Natural killer cell (primary cell): ENCODE results near the gene FXN. TPM values are rescaled to one million over a fixed set of nuclear protein-coding genes. Genes with fewer than 3 reads are reported as not detected.

ENCODE experiments used
- ATAC-seq, 3 donors: fragments of 150-1000 bp in 2 of 3; fragments of 200-7000 bp in 1 of 3; cut with Tn5 transposase; 1 replicate in 1 of 3; 2 replicates in 2 of 3; pipeline ENCODE4 v1.10.0; 2021; ENCODE audit warnings: mild to moderate bottlenecking in 2 of 3, moderate library complexity in 2 of 3
- DNase-seq, 2 donors: peaks; one replicate each; pipeline versions ENCODE4 v3.0.0 to v3.0.0-alpha.2; 2013 to 2021; ENCODE audit warnings: mixed read lengths in 1 of 2
- H3K27ac ChIP-seq: one replicate; pipeline ENCODE4 v1.5.1; 2013; ENCODE audit warnings: mild to moderate bottlenecking, low read length
- H3K27me3 ChIP-seq: one replicate; pipeline ENCODE4 v1.6.1; 2013; ENCODE audit warnings: low read length; ENCODE audit not compliant: control insufficient read depth, insufficient read depth
- H3K36me3 ChIP-seq: one replicate; pipeline ENCODE4 v1.6.1; 2013; ENCODE audit warnings: low read length; ENCODE audit not compliant: control insufficient read depth, insufficient read depth
- H3K4me1 ChIP-seq: one replicate; pipeline ENCODE4 v1.6.1; 2013; ENCODE audit warnings: low read length; ENCODE audit not compliant: control insufficient read depth, insufficient read depth
- H3K4me3 ChIP-seq: one replicate; pipeline ENCODE4 v1.5.1; 2013; ENCODE audit warnings: low read length
- H3K9me3 ChIP-seq: one replicate; pipeline ENCODE4 v1.6.1; 2013; ENCODE audit warnings: low read length; ENCODE audit not compliant: control insufficient read depth, insufficient read depth
- H3K27ac Mint-ChIP-seq, 2 donors: one replicate each; pipeline ENCODE4 v1.8.0; 2022; ENCODE audit warnings: mild to moderate bottlenecking in 2 of 2, mixed read lengths in 2 of 2, moderate library complexity in 1 of 2
- H3K27me3 Mint-ChIP-seq, 2 donors: one replicate each; pipeline ENCODE4 v1.8.0; 2022; ENCODE audit warnings: low read depth in 2 of 2, mixed read lengths in 2 of 2
- H3K36me3 Mint-ChIP-seq: one replicate; pipeline ENCODE4 v1.8.0; 2022; ENCODE audit warnings: mixed read lengths
- H3K4me1 Mint-ChIP-seq, 2 donors: one replicate each; pipeline ENCODE4 v1.8.0; 2022; ENCODE audit warnings: mixed read lengths in 2 of 2
- H3K4me3 Mint-ChIP-seq: one replicate; pipeline ENCODE4 v1.8.0; 2022; ENCODE audit warnings: mild to moderate bottlenecking, moderate library complexity, mixed read lengths
- H3K9me3 Mint-ChIP-seq, 2 donors: one replicate each; pipeline ENCODE4 v1.8.0; 2022; ENCODE audit warnings: mixed read lengths in 2 of 2
- CTCF ChIP-seq: fragments of 200-600 bp; IDR thresholded peaks from one replicate; pipeline ENCODE4 v1.8.0; 2022; ENCODE audit warnings: antibody characterized with exemption
- WGBS: methylation state at CpG from one replicate; pipeline ENCODE4 v1.1.7; 2013; ENCODE audit warnings: missing lambda C conversion rate; ENCODE audit not compliant: insufficient coverage; 5-methylcytosine and 5-hydroxymethylcytosine counted together
- intact Hi-C: fragments of 100-400 bp; cut with micrococcal nuclease; formaldehyde crosslinking; loops from one replicate; pipeline ENCODE4 v1.14.2; 2022
- total RNA-seq, 4 donors: library from RNA; stranded (reverse); fragments of 120-200 nt in 1 of 4; gene quantifications; one replicate each; pipeline versions ENCODE4 v1.2.3 to v1.2.4, GENCODE V29; 2013 to 2022

Gene FXN
- total RNA-seq, 3 donors from 2014 or later (not counting 1 experiment from before 2014, with no cell fraction given), result 11.5 to 19.4 (median 18.9) TPM

- Mint-ChIP-seq H3K9me3 (no peaks in the 10 kb centered on the region), H3K4me3 (peak overlapping the region; percentile 32), H3K4me1 (peaks cover 30% of the 10 kb centered on the region in 2 donors), H3K36me3 (no peaks in the 10 kb centered on the region), H3K27me3 (no peaks in the 10 kb centered on the region), H3K27ac (peak overlapping the region in 1 of 2 donors; percentile 40)
- no peak overlapping the region for H3K4me3 ChIP-seq
- no peaks in the 10 kb centered on the region for H3K36me3 ChIP-seq
- no peak for TF ChIP-seq CTCF
- H3K9me3 ChIP-seq, result no peaks in the 10 kb centered on the region
- intact Hi-C loops, result no loop called here
- ATAC-seq (no peak), DNase-seq (peak in 1 of 2 donors; percentile 29)
- H3K4me1 ChIP-seq, result peaks cover 15% of the 10 kb centered on the region
- H3K27ac ChIP-seq, result no peak overlapping the region
- WGBS, result 30% methylated on average over 5 of the region's 5 CpGs
- no peaks in the 10 kb centered on the region for H3K27me3 ChIP-seq
Observed at GRCh38 chr9:68996462-68996861, 39.1 kb upstream of the FXN start.

- H3K4me1 Mint-ChIP-seq, result peaks cover 30% of the 10 kb centered on the region in 2 donors
- no peaks in the 10 kb centered on the region for H3K36me3 Mint-ChIP-seq
- Histone ChIP-seq H3K27me3 (no peaks in the 10 kb centered on the region), H3K9me3 (no peaks in the 10 kb centered on the region), H3K27ac (no peak overlapping the region), H3K4me1 (peaks cover 15% of the 10 kb centered on the region), H3K36me3 (no peaks in the 10 kb centered on the region), H3K4me3 (no peak overlapping the region)
- no peaks in the 10 kb centered on the region for H3K9me3 Mint-ChIP-seq
- WGBS, result 93% methylated on average over 3 of the region's 3 CpGs
- H3K27me3 Mint-ChIP-seq, result no peaks in the 10 kb centered on the region
- DNase-seq, result no peak
- no peak overlapping the region for H3K27ac Mint-ChIP-seq
- intact Hi-C loops, result no loop called here
- TF ChIP-seq CTCF, result no peak
- no peak overlapping the region for H3K4me3 Mint-ChIP-seq
- ATAC-seq, result no peak
Observed at GRCh38 chr9:68997666-68998065, 37.9 kb upstream of the FXN start.

GRCh38 chr9:68998385-68998784, 37.2 kb upstream of the FXN start:
- no peaks in the 10 kb centered on the region for H3K36me3 ChIP-seq
- no peak for ATAC-seq
- H3K27ac ChIP-seq, result no peak overlapping the region
- no peaks in the 10 kb centered on the region for H3K36me3 Mint-ChIP-seq
- DNase-seq, result no peak
- no peaks in the 10 kb centered on the region for H3K9me3 ChIP-seq
- WGBS, result 83% methylated on average over 4 of the region's 4 CpGs
- peaks cover 30% of the 10 kb centered on the region in 2 donors for H3K4me1 Mint-ChIP-seq
- no peak overlapping the region for H3K4me3 ChIP-seq
- H3K27ac Mint-ChIP-seq, result peak overlapping the region; percentile 30 to 56
- H3K27me3 ChIP-seq, result no peaks in the 10 kb centered on the region
- no peak for TF ChIP-seq CTCF
- peaks cover 15% of the 10 kb centered on the region for H3K4me1 ChIP-seq
- no peaks in the 10 kb centered on the region for H3K9me3 Mint-ChIP-seq
- no peak overlapping the region for H3K4me3 Mint-ChIP-seq
- H3K27me3 Mint-ChIP-seq, result peaks cover 0 to 3% of the 10 kb centered on the region in 2 donors
- intact Hi-C loops, result no loop called here

GRCh38 chr9:68998812-68999211, 36.7 kb upstream of the FXN start:
- Histone ChIP-seq H3K27me3 (no peaks in the 10 kb centered on the region), H3K36me3 (no peaks in the 10 kb centered on the region), H3K27ac (no peak overlapping the region), H3K4me3 (no peak overlapping the region), H3K4me1 (peaks cover 15% of the 10 kb centered on the region), H3K9me3 (no peaks in the 10 kb centered on the region)
- Mint-ChIP-seq H3K27me3 (peaks cover 0 to 3% of the 10 kb centered on the region in 2 donors), H3K4me3 (no peak overlapping the region), H3K27ac (peak overlapping the region; percentile 30 to 56), H3K4me1 (peaks cover 30% of the 10 kb centered on the region in 2 donors), H3K36me3 (no peaks in the 10 kb centered on the region), H3K9me3 (no peaks in the 10 kb centered on the region)
- DNase-seq, result peak in 1 of 2 donors; percentile 18
- WGBS, result 45% methylated on average over 5 of the region's 5 CpGs
- intact Hi-C loops, result loop anchor here (1.0 kb wide), 1 partner anchor 415 kb away; no protein-coding TSS in a partner anchor
- no peak for TF ChIP-seq CTCF
- peak; percentile 70 to 80 (median 78) for ATAC-seq
